Endothelial cell of hepatic sinusoid (primary cell): ENCODE data around the gene TSGA10IP.

Source experiments
- in situ Hi-C: cut with HindIII; loops from 2 replicates; pipeline ENCODE4 v1.10.0; 2017; ENCODE audit warnings: low sequenced_read_pairs

Gene TSGA10IP

DNA sequence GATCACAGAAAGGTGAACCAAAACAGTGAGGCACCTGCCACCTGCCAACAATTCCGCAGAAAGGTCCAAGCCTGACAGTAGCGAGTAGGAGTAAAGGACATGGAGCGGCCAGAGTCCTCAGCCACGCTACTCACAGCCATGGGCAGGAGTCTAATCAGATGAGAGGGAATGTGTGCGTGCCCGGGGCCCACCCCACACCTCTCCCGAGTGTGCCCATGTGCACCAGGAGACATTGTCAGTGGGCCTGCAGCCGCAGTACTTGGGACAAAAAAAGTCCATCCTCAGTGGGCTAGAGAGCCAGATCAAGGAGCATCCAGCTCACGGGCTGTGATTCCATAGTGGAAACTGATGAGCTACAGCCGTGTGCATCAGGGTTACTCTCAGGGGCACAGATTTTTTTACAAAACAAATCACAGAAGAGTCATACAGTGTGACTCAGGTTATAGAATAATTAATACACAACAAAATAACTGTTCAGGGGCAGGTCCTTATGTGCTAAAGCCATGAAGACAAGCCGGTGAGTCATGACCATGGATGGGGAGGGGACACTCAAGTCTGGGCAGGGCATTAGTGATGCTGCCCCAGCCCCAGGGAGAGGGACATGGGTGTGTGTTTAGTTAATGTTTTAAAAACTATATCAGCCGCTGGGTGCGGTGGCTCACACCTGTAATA lies 28.3 kb downstream of the TSGA10IP start:
- in situ Hi-C loops: no loop called here

DNA sequence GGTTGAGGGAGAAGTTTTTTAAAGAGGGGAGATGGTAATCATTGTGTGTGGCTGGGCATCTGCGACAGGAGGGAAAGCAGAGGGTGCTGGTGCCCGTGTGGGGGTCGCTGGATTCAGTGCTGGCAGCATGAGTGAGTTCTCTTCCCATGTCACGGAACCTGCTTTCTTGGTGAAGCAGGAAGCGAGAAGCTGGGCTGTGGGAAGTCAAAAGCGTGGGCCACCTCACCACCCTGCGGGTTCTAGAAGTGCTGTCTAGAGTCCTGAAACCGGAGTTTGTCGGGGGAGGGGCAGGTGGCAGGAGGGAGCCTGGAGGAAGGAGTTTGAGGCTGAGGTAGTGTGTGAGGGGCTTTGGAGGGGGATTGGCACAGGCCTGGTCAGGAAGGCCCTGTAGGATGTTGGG lies 30.5 kb downstream of the TSGA10IP start:
- in situ Hi-C loops: no loop called here

DNA sequence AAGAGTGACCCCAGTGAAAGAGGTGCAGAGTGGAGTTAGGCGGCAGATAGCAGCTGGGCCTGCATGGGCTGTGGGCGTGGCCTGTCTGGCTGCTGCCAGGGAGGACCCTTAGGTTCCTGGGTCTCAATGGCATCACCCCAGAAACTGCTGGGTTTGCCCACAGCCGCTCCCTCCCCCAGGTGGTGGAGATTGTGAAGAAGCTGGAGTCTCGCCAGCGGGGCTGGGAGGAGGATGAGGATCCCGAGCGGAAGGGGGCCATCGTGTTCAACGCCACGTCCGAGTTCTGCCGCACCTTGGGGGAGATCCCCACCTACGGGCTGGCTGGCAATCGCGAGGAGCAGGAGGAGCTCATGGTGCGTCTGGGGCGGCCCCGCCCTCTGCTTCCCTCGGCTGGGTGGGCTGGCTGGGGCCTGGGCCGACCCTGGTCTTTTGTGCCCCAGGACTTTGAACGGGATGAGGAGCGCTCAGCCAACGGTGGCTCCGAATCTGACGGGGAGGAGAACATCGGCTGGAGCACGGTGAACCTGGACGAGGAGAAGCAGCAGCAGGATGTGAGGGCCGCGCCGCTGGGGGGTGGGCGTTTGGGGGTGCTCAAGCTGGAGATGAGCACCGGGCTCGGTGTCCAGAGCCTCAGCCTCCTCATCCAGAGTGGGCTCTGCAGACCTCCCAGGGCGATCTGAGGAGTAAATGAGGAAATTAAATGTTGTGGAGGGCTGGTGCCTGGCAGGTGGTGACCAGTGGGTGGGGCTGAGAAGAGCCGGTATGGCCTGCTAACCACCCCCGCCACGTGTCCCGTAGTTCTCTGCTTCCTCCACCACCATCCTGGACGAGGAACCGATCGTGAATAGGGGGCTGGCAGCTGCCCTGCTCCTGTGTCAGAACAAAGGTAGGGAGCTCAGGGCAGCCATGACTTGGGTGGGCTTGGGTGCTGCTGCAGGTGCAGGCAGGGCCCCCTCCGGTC lies 31.2 kb downstream of the TSGA10IP start:
- in situ Hi-C loops: no loop called here

DNA sequence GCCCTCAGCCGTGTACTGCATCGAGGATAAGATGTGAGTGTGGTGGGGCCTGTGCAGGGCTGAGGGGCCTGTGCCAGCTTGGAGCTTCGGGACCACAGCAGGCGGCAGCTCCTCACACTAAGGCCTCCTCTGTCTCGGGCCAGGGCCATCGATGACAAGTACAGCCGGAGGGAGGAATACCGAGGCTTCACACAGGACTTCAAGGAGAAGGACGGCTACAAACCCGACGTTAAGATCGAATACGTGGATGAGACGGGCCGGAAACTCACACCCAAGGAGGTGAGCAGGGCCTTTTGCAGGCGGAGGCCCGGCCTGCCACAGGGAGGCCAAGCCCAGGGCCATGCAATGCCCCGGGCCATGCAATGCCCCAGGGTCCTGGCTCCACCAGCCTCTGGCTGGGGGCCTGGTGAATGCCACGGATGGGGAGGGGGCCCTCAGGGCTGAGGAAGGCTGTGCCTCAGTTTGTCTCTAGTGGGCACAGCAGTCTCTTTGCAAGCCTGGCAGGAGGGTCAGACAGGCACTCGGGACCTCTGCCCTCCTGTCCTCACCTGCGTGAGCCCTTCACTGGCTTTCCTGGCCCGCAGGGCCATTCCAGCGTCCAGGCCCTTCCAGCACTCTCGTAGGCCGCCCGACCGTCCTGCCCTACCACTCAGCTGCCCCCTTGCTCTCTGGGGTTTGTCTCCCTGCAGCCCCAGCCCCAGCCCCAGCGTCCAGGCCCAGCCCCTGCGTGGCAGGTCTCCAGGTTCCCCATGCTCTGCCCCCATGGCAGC lies 32.5 kb downstream of the TSGA10IP start:
- in situ Hi-C loops: no loop called here

DNA sequence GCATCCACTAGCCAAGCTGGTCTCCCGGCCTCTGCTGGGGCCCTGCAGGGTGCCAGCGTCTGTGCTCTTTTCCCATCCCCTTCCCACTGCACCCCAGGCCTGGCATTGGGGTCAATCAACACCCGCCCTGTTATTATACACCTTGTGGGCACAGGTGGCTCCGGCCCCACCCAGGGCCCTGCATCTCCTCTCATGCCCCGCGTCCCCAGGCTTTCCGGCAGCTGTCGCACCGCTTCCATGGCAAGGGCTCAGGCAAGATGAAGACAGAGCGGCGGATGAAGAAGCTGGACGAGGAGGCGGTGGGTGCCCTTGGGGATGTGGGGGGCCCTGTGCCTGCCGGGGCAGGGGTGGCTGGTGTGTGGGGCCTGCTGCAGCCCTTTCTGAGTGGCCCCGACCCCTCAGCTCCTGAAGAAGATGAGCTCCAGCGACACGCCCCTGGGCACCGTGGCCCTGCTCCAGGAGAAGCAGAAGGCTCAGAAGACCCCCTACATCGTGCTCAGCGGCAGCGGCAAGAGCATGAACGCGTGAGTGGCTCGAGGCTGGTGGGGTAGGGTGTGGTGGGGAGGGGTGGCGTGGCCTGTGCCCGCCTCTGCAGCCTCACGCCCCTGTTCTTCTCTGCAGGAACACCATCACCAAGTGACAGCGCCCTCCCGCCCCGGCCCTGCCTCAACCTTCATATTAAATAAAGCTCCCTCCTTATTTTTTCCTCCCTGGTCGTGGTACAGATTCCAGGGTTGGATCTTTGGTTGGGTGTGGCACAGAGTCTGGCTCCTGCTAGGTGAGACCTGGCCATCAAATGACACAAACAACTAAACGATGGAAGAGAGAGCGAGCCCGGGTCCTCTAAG lies 33.3 kb downstream of the TSGA10IP start:
- in situ Hi-C loops: no loop called here

DNA sequence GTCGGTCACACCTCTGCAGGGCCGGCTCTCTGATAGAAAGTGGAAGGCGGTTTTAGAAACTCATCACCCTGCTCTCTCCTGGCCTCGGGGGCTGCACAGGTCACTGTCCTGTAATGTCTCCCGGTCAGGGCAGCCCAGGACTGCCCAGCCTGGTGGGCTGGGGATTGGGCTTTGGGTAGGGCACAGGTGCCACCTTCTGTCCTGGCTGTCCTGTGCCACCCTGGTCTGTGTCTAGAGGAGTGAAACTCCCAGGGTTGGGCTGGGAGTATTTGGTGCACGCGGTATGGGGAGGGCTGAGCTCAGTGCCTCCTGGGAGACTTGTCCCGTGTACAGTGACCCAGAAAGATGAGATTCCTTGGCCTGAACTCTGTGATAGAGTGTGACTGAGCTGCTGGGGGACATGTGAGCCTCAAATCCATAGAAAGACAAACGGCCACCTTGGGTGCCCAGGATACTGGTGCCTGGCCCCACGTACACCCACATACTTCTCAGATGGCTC lies 34.0 kb downstream of the TSGA10IP start:
- in situ Hi-C loops: no loop called here

DNA sequence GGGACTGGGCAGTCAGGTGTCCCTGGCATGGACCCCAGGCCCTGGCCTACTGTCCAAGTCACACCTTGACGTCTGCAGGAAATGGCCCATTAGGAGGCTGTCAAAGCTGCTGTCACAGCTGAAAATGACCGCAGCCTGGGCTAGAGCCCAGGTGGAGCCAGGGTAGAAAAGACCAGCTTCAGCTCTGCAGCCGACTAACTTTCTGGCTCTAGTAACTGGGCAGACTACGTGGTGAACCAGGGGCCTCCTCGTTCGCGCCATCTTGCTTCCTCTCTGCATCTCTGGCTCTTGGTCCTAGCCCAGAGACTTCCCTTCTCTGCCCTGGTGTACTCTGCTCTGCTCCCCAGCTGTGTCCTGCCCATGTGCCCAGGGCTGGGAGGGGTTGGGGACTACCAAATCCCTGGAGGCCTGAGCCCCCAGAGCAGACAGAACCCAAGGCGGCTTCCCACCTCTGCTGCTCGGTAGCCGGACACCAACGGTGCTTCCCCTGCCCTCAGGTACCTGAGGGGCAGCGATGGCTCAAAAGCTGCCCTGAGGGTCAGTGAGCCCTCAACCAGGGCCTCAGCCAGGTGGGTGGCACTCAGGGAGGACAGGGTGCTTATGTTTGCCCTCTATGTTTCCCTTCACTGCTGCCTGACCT lies 35.9 kb downstream of the TSGA10IP start:
- in situ Hi-C loops: no loop called here

DNA sequence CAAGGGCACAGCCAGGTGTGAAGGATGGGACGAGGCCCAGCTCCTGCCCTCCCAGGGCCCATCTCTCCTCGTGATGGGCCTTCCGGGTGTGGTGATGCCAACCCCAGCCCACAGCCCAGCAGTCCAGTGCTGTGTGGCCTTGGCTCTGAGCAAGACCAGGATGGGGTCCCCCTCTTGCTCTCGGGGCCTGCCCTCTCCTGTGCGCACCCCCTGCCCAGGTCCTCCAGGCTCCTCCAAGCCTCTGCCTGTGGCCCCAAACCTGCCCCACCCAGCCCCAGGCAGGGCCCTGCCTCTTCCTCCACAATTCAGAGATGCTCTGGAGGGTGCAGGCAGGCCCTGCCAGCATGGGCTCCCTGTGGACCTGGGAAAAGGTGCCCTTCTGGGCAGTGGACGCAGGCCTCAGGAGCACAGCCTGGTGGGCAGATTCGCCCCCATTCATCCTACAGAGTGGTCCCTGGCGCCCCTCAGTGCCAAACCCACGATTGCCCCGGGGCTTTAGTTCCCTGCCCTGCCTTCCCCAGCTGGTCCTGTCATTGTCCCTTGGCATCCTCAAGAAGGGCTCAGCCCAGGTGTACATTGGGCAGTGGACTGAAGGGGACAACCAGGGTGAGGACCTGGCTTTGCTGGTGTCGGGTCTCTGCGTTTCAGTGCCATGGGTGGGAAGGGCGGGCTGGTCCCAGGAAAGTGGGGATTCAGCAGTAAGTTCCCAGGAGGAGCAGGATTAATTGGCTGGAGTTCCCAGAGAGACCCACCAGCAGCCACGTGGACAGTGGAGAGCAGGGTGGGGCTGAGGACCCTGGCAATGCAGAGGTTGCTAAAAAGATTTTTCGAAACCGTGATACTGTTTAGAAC lies 36.9 kb downstream of the TSGA10IP start:
- in situ Hi-C loops: no loop called here

DNA sequence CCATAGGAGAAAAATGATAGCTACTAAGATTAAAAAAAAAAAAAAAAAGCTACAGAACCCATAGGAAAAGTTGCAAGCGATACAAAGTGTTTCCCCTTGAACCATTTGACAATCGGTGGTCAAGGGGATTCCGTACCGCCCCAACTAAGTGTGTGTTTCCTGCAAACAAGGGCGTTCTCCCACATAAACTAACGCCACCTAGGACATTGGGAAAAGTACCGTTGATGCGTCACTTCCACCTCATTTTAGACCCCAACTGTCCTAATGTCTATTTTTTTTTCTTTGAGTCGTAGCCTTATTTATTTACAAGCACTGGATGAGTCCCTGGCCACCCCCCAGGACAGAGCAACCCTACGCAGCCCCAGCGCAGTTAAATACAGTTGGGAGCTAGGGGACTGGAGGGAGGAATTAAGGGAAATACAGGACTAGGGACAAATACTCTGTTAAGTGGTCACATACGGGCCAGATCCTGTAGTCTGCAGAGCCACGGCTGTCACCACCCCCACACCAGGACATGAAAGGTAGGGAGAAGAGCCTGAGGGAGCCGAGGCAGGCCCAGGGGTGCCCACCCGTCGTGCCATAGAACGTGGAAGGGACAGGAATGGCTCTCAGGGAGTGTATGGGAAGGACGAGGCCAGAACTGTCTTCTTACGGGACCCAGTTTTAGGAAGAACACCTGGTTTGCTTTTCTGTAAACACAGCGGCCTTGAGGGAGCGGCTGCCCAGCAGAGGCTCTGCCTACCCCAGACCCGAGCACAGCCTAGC lies 37.7 kb downstream of the TSGA10IP start:
- in situ Hi-C loops: no loop called here

DNA sequence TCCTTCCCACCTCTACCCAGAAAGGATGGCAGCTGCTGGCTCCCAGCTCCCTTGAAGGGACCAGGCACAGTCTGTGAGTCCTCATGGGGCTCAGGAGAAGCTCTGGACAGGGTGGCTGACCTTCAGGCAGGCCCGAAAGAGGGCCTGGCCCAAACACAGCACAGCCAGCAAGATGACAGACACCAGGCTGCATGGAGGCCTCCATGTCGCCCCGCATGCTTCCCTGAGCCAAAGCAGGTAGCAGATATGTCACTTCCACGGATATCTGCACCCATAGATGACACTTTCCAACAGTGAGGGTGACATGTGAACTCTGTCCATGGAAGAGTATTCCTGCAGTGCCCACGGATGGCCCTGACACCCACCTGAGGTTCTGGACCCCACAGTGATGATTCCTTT lies 38.3 kb downstream of the TSGA10IP start:
- in situ Hi-C loops: no loop called here

DNA sequence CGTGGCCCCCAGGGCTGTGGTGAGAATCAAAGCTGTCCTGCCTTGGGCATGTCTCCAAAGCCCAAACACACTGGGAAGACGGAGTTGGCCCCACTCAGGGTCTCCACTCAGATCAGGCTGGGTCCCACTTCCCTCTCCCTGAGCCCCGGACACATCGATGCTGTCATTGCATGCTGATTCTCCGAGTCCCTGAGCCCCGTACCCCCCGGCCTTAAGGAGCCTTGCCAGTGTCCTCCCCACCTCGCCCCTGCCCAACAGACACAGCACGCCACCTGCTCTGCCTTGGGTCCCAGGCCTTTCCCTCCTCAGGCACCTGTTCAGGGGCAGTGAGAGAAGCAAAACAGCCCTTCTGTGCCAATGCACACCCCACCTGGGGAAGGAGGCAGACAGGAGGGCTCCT lies 42.1 kb downstream of the TSGA10IP start:
- in situ Hi-C loops: loop anchor here (5.0 kb wide), 1 partner anchor 55 kb away; no protein-coding TSS in a partner anchor

DNA sequence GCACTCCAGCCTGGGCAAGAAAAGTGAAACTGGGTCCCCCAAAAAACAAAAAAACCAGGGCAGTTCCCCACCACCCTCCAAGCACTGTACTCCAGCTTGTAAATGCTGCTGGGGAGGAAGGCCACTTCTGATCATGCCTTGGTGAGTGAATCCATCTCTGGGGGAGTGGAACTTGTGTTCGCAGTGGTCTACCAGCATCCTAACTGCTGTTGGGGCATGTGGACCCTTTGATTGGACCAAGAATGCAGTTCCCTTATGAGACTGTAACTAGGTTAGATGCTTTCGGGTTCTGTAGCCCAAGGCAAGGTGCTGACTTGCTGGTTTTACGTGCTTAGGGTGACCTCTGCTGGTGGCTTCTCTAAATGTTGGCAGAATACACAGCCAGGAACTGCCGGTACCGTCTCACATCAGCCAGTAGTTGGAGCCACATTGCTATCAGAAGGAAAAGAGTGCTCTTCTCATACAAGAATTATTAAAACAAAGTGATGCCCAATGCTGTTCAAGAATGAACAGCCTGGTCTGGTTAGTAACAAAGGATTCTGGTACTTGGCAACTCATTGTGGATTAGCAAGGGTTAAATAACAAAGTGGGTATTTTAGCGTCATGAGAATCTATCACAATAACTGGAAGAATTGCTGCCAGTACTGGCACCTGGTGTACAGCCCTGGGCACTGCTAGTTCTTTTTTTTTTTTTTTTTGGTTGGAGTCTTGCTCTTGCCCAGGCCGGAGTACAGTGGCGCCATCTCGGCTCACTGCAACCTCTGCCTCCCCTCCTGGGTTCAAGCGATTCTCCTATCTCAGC lies 43.7 kb downstream of the TSGA10IP start:
- in situ Hi-C loops: loop anchor here (5.0 kb wide), 1 partner anchor 53 kb away; no protein-coding TSS in a partner anchor

DNA sequence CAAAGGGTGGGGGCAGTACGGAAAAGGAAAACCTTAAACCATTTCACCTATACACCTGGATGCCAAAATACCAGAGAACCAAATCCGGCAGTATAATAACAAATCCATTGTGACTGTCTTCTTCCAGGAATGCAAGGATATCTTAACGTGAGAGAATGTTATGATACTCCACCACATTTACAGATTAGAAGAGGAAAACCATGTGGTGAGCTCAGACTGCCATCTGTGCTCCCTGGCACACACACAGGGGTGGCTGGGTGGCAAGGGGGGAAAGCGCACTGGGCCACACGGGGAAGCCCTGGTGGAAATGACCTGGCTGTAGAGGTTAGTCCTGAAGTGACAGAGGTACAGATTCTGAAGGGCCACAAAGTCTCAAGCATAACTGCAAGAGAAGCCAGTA lies 46.8 kb downstream of the TSGA10IP start:
- in situ Hi-C loops: no loop called here

DNA sequence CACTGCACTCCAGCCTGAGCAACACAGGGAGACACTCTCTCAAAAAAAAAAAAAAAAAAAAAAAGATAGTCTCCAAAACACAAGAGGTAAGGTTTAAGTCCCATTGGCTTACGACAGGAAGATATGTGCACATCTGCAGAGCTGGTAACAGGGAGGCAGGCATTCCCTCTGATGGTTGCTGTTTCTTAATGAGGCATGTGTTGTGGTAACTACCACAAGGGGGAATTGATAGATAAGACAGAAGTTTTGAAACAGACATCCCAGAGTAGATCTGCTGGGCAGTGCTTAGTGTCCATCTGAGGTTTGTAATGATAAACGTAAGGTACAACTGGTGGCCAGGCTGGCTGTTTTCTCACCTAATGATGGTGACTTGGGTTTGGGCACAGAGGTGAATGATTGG lies 52.0 kb downstream of the TSGA10IP start:
- in situ Hi-C loops: no loop called here

DNA sequence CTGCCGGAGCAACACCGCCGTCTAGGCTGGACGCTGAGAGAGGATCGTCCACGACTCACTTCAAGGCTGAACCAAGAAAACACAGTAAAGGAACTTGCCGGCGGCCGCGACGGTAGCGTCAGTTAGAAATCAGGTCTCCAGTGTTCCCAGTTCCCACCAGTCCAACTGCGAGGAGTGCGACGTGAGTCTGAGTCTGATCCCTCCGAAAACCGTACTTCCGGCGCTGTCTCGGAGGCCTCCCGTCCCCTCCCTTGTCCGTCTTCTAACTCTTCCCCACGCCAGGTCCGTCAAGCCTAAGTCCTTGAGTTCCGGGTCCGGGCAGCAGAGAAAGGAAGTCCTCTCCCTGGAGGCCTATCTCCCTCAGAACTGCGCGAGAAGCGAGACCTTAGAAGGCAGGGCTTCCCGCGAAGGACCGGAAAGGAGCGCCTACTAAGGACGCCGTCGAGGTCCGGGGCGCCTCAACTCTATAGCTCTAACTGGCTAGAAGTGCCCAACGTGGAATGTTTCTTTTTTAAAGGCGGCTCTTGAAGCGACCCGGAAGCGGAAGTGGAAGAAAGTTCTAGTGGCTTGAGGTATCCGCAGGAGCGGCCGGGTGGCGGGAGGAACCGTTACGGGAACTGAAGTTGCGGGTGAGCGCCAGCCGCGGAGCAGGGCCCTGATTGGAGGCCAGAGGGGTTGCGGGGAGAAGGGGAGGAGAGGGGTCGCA lies 56.8 kb downstream of the TSGA10IP start, which contains the start of the genes BANF1 and EIF1AD:
Gene BANF1, plus strand, starts transcription at position 562 of the 706 bp plus-strand sequence. CDS start 748 bp downstream, outside the sequence.
Gene EIF1AD, minus strand, starts transcription at position 216 of the 706 bp plus-strand sequence. CDS start 1,768 bp downstream, outside the sequence.
- in situ Hi-C loops: no loop called here

DNA sequence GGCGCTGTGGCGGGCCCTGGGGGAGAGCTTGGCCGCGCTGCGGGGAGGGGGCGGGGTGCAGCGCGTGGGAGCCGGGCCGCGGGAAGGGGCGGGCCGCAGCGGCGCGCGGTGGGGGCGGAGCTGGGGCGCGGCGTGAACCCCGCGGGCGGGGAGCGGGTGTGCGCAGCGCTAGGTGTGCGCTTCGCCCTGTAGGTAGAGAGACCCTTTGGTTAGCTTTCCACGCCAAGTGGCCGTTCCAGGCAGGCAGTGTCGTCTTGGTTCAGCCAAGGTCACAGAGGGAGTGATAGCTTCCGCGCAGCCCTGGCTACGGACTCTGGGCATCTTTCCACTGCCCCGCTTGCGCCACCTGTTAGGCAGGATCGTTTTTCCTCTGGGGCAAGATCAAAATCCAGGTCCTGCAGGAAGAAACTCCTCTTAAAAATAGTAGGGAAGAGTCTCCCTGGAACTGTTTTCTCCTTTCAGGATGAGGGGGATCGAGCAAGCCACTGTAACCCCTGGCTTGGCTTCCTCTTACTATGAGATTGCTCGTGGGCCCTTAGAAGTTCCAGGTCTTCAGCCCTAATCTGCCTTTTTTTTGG lies 57.5 kb downstream of the TSGA10IP start:
- in situ Hi-C loops: no loop called here
